ENCODE results near the gene SDF4.

The SDF4 gene

DNA sequence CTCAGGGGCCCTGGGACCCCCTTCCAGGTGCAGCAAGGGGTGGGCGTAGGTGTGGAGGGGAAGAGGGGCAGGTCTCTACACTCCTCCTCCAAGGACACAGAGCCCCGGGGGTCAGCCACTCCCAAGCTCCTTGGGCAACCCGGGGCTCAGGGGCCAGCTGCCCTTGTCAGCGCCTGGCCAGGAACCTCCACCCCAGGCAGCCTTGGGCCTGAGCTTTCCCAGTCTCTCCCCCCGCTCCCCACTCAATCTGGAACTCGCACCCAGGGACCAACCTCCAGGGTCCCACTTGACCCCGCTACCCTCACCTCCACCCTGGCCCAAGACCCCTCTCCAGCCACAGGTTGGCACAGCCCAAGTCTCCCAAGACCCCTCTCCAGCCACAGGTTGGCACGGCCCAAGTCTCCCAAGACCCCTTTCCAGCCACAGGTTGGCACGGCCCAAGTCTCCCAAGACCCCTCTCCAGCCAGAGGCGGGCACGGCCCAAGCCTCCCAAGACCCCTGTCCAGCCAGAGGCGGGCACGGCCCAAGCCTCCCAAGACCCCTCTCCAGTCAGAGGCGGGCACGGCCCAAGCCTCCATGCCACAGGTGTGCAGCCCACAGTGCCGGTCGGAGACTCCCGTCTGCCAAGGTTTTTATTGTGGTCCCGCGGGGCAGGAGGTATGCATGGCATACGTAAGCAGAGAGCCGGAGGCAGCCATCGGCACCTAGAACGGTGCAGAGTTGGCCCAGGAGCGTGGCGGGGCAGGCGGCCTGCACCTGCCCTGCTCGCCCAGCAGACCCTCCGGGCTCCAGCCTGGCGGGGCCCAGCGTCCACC, 20.9 kb downstream of the SDF4 start:
- DNase-seq = peak; percentile 25

DNA sequence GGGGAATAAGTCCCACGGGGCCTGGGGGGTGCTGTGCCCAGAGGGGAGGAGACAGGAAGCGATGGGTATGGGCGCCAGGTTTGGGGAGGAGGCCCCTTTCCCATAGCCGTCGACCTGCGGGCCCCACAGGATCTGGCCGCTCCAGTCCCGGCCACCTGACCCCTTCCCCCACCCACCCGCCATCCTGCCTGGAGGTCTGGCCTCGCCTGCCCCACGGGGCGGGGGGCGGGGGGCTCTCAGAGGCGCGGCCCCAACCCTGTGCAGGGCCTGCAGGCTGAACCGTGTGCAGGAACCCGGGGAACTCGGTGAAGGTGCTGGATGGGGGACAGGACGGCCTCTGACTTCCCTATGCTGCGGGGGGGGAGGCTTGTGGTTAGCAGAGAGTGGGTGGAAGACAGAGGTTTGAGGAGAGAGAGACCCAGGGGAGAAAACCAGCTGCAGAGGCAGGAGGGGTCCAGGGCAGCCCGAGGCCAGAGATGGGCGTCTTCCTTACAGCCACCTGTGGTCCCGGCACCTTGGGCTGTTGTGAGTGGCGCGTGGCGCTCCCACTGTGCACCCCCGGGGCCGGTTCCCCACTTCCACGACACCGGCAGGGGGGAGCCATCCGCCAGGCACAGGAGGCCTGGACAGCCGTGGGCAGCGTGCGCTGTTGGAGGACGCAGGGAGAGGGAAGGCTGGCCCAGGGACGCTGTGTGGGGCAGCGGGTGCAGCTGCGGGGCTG, 22.9 kb downstream of the SDF4 start:
- DNase-seq = no peak

DNA sequence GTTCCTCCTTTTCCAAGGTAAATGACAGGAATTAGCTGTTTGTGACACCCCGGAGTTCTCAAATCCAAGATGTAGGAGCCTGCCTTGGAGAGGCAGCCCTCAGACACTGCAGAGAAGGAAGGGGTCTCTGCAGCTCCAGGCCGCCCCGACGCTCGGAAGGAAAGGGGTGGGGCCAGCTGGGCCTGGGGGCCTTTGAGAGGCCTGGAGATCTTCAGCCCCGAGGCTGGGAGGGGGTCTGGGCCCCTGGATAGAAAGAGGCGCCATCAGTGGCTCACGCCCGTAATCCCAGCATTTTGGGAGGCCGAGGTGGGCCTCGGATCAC, 24.3 kb downstream of the SDF4 start:
- DNase-seq = no peak

DNA sequence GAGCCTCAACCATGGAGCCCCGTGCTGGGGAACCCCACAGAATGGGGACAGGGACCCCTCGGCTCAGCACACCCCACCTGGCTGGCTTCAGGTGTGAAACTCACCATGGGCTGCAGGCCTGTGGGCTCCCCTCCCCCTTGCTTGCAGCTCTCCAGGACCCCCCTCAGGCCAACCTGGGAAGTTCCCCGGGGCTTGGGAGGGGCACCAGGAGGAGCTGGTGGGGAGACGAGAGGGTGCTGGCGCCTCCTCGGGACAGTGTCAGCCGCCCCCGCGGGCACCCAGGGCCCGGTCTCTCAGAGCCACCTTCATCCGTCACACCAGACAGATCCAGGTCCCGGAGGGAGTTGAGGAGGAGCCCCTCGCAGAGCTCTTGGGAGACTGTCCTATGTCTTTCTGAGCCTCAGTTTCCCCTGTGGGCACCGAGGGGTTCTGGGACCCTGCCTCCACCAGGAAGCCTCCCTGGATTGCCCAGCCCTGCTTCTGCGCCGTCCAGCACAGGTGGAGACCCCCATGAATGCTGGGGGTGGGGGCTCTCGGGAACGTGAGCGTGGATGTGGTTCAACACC, 24.8 kb downstream of the SDF4 start:
- DNase-seq = no peak

DNA sequence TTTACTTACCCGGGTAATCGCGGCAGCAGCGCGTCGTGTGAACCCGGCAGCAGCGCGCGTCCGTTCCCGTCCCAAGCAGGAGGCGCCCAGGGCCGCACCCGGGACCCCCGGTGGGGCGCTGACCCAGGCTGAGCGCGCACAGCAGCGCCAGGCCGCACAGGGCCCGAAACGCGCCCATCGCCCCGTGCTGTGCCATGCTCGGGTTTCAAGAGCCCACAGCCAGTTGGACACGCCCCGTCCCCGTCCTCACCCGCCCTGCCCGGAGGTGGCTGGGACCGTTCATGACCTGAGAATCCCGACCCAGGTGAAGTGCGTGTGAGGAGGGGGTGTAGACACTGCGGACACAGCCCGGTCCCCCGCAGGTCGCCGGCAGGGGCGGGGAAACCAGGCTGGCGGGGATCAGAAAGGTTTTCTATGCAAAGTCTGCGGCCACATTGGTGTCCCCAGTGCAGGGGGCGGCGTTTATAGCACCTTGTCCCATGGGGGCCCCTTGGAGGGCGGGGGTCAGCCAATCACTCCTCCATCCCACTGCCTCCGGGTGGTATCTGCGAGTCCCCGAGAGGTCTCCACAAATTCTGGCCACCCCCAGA, 25.3 kb downstream of the SDF4 start, which contains the start of gene TNFRSF18:
Gene TNFRSF18, minus strand, starts transcription at position 217 of the 590 bp plus-strand sequence. Its CDS starts 21 bp downstream, at position 196.
- no peak for DNase-seq

DNA sequence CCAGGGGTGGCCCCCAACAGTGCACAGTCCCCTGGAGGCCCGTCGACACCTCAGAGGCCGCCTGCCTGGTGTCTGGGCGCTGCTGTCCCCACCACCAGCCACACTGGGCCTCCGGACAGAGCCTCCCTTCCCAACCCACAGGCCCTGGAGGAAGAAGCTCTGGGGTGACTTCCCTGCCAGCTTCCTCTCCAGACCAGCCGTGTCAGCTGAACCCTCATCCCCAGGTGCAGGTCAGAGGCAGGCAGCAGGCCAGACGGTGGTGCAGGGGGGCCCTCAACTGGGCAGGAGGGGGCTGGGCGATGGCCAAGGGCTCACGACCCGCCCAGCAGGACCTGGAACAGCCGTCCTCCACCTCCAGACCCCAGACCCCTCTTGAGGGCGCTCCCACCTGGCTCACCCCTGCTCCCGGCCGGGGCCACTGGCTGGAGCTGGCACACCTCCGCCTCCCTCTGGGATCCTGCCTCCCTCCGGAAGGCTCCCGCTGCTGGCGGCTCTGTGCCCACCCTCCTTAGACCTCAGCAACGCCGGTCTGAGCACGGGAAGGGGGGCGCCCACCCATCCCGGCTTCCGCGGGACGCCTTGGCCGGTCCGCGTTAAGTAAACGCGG, 25.9 kb downstream of the SDF4 start:
- no peak for DNase-seq

DNA sequence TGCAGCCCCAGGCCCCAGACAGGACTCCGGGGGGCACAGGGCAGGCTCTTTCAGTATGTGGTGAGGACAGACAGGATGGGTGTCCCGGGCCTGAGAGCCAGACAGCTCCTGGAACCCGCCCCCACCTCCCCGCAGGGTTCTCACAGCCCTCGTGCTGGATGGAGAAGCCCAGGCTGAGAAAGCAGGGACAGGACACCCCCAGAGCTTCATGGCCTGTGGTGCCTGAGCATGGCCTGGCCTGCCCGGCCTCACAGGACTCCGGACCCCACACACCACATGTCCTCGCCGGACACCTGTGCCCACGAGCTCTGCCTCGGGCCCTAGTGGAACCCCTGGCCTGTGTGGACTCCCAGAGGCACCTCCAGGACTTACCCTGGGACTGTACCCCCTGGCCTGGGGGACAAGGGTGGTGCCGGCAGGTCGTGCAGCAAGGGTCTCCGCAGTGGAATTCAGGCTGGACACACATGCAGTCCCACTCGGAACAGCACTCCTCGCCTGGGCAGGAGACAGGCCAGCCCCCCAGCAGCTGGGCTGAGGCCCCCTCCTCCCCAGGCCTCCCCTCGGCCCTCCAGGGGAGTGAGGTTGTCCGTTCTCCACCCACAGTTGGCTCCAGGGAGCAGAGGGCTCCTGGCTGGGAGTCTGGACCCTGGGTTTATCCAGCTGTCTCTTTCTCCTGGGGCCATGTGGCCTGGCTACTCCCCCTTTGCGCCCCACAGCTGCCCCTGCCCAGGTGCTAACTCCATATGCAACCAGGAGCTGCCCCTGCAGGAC, 26.6 kb downstream of the SDF4 start:
- no peak for DNase-seq

DNA sequence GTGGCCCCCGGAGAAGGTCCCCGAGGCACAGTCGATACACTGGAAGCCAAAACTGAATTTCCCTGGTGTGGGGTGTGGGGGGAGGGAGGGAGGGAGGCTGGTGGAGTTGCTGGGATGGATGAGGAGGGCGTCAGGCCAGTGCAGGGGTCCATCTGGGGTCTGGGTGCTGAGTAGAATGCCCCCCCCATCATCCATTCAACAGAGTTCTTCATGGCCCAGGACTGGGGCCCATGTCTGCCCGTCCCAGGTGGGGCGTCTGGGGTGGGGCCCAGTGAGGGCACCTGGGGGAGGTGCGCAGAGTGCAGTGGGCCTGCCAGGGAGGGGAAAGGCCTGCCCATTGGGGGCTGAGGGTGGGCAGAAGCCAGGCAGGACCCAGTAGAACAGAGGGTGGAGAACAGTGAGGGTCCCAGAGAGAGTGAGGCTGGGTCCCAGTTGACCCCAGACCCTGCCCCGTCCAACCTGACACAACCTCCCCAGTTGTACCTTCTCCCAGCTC, 27.3 kb downstream of the SDF4 start:
- no peak for DNase-seq

DNA sequence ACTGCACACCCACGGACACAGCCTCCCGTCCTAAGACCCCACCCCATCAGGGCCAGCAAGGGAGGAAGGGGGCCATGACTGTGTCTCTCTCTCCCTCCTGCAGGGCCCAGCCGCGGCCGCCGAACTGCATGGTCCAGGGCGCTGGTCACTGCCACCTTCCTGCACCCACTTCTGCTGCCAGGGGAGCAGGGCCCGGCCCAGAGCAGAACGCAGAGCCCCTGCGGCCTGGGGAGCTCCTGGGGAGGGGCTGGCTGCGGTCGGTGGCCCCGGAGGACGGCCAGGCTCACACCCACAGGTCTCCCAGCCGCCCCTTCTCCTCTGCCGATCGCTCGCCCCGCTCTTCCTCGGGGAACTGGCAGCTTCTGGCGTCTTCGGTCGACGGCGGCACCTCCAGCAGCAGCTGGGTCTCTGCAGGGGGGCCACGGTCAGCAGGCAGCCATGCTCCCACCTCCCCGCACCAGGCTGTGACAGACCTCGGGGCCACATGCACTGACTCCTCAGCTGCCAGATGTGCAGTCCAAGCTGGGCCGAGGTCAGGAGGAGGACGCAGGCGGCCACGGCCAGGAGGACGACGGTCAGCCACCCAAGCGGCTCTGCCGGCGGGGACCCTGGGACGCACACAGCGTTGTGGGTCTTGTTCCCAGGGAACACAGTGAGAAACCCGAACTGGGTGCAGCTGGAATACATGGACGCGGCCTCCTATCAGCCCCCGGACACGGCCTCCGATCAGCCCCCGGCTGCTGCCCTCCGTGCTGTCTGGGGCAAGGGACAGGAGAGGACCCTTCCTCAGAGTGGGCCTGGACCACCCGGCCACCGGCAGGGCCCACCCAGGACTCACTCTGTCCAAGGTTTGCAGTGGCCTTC, 28.0 kb downstream of the SDF4 start:
- DNase-seq = peak; percentile 40

DNA sequence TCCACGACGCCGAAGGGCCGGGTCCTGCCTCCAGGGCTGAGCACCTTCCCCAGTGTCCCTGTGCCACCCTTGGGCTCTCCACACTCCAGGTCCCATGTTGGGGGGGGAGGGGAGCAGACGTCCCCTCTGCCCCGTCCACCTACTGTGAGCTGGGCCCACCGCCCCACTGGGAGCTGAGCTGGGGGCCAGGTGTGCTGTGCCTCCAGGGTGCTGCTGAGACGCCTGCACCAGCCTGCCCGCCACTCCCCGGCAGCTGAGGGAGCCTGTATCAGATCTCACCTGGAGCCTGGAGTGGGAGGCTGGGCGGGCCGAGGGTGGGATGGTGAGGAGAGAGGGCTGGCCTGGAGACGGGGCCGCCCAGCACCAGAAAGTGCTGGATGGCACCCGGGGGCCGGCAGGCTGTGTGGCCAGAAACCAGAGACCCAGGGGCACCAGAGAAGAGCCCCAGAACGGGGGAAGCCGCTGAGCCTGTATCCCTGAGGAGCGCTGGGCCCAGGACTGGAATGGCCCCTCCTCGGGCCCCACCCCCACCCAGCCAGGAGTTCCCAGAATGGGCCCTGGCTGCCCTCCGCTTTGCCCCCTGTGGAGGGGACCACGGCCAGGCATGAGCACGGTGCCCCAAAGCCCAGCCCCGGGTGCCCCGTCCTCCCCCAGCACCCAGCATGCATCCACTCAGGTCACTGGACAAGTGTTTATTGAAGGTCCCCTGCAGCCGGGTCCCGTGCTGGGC, 28.8 kb downstream of the SDF4 start:
- DNase-seq = peak; percentile 51

DNA sequence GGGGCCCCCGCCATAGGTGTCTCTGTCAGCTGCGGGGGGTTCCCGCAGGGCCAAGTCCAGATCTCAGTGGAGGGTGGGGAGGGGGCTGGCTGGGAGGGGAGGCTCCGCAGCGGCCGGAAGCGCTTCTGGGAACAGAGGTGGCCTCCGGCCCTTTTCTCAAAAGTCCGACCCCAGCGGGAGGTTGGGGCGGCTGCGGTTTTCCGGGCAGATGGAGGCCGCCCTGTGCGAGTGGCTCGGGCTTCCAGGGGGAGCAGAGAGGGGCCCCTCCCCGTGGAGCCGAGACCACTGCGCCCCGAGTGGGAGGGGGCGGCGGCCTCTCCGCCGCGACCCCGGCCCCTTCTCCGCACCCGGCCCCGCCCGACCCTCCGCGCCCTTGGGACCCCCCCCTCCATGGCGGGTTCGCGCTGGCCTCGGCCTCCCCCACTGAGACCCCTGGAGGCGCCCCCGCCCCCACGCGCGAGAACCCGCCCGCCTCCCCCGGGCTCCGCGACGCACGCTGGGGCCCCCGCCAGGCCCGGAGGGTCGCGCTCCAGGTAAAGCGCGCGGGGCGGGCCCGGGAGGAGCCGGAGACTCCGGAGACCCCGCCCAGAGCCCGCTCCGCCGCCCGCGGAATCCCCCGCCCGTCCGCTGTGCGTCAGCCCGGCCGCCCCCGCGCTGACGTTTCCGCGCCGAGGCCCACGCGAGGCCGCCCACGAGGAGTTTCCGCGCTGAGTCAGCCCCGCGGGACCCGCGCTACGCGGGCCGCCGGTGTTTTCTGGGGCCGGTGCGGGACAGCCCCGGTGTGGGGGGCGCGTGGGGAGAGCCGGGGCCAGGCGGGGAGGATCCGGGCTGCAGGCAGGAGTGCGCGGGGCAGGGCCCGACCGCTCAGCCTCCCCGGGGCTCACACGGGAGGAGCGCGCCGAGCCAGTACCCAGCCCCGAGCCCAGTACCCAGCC, 30.7 kb downstream of the SDF4 start:
- DNase-seq = peak; percentile 46

DNA sequence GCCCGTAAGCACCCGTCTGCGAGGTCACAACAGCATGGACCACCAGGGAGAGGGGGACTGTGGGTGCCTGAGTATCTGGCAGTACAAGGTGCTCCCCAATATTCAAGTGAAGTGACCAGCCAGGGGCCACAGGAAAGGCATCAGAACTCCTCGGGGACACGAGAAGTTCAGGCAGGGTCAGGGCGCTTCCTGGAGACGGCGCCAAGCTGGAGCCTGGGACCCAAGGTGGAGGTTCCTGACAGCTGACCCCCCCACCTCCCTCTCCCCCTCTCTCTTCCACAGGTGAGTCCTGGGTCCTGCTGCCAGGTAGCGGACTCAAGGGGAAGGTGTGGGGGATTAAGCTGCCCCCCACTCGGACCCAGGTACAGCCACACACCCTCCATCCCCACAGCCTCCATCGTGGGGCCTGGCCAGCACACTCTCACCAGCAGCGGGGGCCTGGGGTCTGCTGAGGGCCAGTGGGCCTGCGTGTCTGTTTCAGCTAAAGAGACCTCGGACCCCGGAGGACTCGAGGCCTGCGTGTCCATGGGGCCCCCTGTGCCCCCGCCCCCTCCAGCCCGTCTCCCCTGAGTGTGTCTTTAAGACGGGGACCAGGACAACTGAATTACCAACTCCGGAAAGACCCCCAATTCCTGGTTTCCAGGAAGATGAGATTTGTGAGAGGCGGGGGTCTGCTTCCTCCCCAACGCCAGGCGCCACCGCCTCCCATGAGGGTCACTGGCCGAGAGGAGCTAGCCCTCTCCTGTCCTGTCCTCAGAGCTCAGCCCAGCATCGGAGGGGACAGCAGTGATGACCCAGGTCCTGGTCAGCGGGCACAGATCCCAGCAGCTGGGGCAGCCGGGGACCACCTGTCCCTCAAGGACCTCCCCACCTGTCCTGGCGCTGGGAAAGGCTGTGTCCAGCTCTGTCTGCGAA, 31.6 kb downstream of the SDF4 start:
- DNase-seq = no peak

DNA sequence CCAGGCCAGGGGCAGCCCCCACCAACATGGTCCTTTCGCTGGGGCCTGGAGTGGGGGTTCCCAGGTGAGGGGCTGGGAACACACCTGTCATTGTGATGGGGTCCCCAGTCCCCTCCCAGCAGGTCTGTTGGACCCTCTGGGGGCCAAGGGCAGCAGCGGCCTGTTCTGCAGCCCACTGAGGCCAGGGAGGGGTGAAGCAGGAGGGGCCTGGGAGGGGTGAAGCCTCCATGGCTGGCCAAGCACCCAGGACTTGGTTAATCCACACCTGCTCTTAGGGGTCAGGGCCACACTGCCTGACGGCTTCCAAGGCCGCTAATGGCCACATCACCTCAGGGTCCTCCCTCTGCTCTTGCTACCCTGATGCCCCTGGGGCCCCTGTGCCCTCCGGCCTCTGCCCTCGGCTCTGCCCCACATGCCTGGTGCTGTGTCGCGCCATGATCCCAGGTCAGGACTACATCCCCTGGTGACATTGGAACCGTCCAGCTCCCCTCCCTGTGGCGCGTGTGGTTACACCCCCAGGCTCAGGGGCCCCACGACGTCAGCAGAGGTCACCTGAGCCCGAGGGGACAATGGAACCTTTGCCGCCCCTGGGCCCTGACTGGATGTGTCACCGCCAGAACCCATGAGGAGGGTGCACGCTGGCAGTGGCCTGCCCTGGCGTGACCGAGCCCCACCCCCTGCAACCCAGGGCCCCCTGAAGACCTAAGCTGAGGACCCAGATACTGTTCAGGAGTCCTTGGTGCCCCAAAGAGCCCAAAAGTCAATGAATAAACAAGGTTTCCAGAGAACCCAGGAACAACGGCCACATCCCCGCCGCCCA, 32.5 kb downstream of the SDF4 start:
- no peak for DNase-seq

DNA sequence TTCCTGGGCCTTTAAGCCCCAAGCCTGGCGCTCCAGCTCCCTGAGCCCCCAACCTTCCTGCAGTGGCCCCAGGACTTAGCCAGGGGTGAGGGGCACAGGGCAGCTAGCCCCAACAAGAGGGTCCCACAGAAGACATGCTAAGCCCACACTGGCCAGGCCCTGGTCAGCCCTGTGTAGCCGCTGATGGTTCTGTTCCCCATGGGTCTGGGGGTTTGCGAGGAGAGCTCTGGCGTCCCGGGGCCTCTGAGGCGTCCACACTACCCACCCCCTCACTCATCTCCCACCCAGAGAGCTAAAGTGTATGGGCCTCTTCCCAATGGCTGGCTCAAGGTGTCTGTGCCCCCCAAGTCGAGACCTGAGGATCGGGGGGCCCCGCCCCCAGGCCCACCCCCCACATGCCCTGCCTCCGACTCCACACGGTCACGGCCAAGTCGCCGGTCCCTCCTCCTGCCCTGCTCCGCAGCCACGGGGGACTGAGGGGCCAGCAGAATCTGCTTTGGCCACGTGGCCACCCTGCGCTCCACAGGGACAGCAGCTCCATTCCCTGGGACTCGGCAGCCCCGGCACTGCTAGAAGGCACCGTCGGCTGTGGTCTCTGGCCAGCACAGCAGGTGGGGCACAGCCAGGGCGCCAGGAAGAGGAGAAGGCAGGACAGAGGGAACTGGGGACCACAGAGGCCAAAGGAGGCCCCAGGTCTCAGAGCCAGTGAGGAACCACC, 33.2 kb downstream of the SDF4 start:
- DNase-seq = no peak

DNA sequence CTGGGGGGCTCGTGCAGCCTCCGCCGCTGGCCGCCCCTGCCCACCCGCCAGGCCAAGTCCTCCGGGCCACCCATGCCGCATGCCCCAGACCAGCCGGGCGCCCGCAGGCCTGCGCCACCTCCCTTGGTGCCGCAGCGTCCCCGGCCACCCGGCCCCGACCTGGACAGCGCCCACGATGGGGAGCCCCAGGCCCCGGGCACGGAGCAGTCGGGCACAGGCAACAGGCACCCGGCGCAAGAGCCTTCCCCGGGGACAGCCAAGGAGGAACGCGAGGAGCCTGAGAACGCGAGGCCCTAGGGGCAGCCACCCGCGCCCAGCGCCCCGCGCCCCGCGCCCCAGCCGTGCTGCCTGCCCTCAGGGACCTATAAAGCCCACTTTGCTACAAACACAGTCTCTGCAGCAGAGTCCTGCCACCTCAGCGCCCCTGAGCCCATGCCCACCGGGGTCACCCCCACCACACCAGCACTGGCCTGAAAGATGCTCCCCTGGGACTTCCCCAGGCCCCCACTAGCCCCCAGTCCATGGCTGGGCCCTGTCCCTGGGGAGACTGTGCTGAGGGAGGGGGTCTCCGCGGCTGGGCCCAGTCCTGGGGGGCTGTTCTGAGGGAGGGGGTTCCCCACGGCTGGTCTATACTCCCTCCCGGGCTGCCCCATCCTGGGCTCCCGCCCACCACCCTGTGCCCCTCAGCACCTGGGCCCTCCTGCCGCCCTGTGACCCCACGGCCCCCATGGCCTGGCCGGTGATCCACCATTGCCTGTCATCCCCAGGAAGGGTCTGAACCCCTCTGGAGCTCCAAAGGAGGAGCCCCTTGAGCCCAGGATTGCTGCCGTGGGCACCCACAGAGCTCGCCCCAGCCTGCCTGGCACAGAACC, 34.0 kb downstream of the SDF4 start:
- DNase-seq = no peak

DNA sequence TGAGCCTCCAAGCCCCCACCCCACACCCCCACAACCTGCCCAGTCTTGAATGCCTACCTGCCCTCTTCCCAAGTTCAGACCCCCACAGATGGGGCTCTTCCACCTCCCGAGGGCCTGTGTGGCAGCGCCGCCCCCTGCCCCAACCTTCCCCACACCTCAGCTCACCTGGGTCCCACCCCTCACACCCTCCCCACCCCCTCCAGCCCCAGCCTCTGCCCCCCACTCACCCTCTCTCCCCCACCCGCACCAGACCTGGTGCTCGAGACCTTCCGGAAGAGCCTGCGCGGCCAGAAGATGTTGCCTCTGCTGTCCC, 34.7 kb downstream of the SDF4 start:
- DNase-seq = no peak
